A673 (cell line): ENCODE measurements around the gene CEP89. TPM values are rescaled to one million over a fixed set of nuclear protein-coding genes. Genes with fewer than 3 reads are reported as not detected.
A peak's percentile ranks its signal among the peaks of the same experiment; 100 is the strongest.
"Not testable (repeated sequence)": the region's sequence is repeated elsewhere in the genome, so short reads cannot be mapped to it uniquely, and the experiment has no call there.

Experiments used
- BruUV-seq: library from RNA; stranded (reverse); fragments of 400-500 nt; replicated peaks from 2 replicates; lab custom pipeline; 2021; lab: Mats Ljungman, UMichigan
- CTCF ChIA-PET: fragments of 300-600 bp; sonication (Branson Sonifier 250); formaldehyde crosslinking; loops from one replicate; lab custom pipeline; 2022; ENCODE audit warnings: antibody characterized with exemption; lab: Charles Lee
- POLR2A ChIA-PET: fragments of 300-600 bp; sonication (Branson Sonifier 250); formaldehyde crosslinking; loops from one replicate; lab custom pipeline; 2022; ENCODE audit warnings: antibody characterized with exemption; ENCODE audit not compliant: low non-redundant PET; lab: Charles Lee
- DNase-seq: peaks from one replicate; pipeline ENCODE4 v3.0.0-alpha.2; 2015; ENCODE audit warnings: low spot score
- H3K27ac ChIP-seq: fragments of 200-600 bp; sonication (generic); 2 replicates; pipeline ENCODE4 v1.5.1; 2016; ENCODE audit warnings: mixed run types, low read depth, mild to moderate bottlenecking, mixed read lengths, antibody characterized with exemption, low read length; ENCODE audit not compliant: poor library complexity, severe bottlenecking
- H3K27me3 ChIP-seq: fragments of 200-600 bp; sonication (generic); replicated peaks from 2 replicates; pipeline ENCODE4 v1.6.1; 2017; ENCODE audit warnings: mixed run types, low read depth, mild to moderate bottlenecking, mixed read lengths, antibody characterized with exemption, low read length; ENCODE audit not compliant: insufficient read depth, poor library complexity
- H3K36me3 ChIP-seq: fragments of 200-600 bp; sonication (generic); 2 replicates; pipeline ENCODE4 v1.6.1; 2016; ENCODE audit warnings: mixed run types, mild to moderate bottlenecking, mixed read lengths, antibody characterized with exemption, low read length; ENCODE audit not compliant: insufficient read depth, poor library complexity, severe bottlenecking
- H3K4me1 ChIP-seq: fragments of 200-600 bp; sonication (generic); 2 replicates; pipeline ENCODE4 v1.6.1; 2017; ENCODE audit warnings: mixed run types, mild to moderate bottlenecking, mixed read lengths, antibody characterized with exemption, low read length; ENCODE audit not compliant: insufficient read depth, poor library complexity, severe bottlenecking
- H3K4me3 ChIP-seq: fragments of 200-600 bp; sonication (generic); 2 replicates; pipeline ENCODE4 v1.5.1; 2016; ENCODE audit warnings: low read depth, mixed run types, mild to moderate bottlenecking, mixed read lengths, low read length; ENCODE audit not compliant: poor library complexity, severe bottlenecking
- H3K9me3 ChIP-seq: fragments of 200-600 bp; sonication (generic); 2 replicates; pipeline ENCODE4 v1.6.1; 2016; ENCODE audit warnings: mixed run types, low read depth, mild to moderate bottlenecking, mixed read lengths, antibody characterized with exemption, low read length; ENCODE audit not compliant: poor library complexity, severe bottlenecking
- CTCF ChIP-seq: fragments of 300-800, 200-600 bp; sonication (generic); conservative IDR thresholded peaks from 2 replicates; pipeline ENCODE4 v1.5.1; 2017; ENCODE audit warnings: low read depth, mild to moderate bottlenecking, antibody characterized with exemption, low read length, moderate library complexity, mixed read lengths
- EZH2 ChIP-seq: fragments of 200-600 bp; sonication (generic); IDR thresholded peaks from 2 replicates; pipeline ENCODE4 v1.6.1; 2017; ENCODE audit warnings: borderline replicate concordance, low read depth, mild to moderate bottlenecking, mixed read lengths, antibody characterized with exemption, low read length; ENCODE audit not compliant: poor library complexity, severe bottlenecking
- intact Hi-C: fragments of 100-400 bp; cut with micrococcal nuclease; formaldehyde crosslinking; loops from one replicate; pipeline ENCODE4 v1.10.0; 2022; ENCODE audit not compliant: unreplicated experiment
- total RNA-seq: library from RNA; stranded (reverse); gene quantifications from 2 replicates; pipeline ENCODE4 v1.2.3, GENCODE V29; 2021

Gene CEP89
- total RNA-seq, 1 experiment from 2014 or later, result 47.2 TPM

DNA sequence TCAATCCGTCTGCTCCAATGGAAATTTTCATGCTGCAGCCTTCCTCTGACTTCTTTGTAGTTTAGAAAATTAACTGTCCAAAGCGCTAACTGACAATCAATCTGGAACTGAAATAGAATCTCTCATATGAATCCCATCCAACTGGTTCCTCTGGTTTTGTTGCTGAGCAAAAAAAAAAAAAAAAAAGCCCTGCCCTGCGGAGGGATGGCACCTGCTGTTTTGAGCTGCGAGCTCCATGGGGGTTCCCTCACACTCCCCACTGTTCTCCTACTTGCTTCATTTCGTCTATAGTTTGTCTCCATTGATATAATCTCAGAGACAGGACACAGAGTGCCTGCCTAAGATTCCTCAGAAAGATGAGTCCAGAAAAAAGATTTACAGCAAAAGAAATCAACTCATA is 33.7 kb upstream of the CEP89 start:
- no peaks in the 10 kb centered on the region for H3K27me3 ChIP-seq
- no peak overlapping the region for H3K27ac ChIP-seq
- no TSS peak for BruUV-seq
- peak; percentile 66 for DNase-seq
- TF ChIP-seq CTCF, result no peak
- TF ChIP-seq EZH2, result no peak
- H3K4me1 ChIP-seq, result no peaks in the 10 kb centered on the region
- POLR2A ChIA-PET, result no interaction called here
- CTCF ChIA-PET, result interaction anchor here (0.6 kb wide), 1 partner anchor 63 kb away, joined by 4 read pairs; no protein-coding TSS in a partner anchor
- intact Hi-C loops, result no loop called here
- no peak overlapping the region for H3K4me3 ChIP-seq
- H3K9me3 ChIP-seq, result no peaks in the 10 kb centered on the region
- no peaks in the 10 kb centered on the region for H3K36me3 ChIP-seq

DNA sequence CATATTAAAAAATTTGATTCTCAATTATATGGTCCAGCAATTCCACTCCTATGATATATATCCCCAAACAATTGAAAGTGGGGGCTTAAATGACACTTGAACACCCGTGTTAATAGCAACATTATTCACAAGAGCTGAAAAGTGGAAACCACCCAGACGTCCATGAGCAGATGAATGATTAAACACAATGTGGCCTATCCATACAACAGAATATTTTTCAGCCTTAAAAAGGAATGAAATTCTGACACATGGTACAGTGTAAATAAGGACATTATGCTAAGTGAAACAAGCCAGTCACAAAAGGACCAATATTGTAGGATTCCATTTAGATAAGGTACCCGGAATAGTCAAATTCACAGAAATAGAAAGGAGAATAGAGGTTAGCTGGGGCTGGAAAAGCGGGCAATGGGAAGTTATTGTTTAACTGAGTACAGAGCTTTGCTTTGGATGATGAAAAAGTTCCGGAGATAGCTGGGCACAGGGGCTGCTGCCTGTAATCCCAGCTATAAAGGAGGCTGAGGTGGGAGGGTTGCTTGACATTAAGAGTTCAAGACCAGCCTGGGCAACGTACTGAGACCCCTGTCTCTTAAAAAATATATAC is 31.8 kb upstream of the CEP89 start:
- H3K36me3 ChIP-seq, BruUV-seq, POLR2A ChIA-PET, H3K27me3 ChIP-seq, DNase-seq, H3K9me3 ChIP-seq, intact Hi-C loops, H3K4me1 ChIP-seq, H3K27ac ChIP-seq, H3K4me3 ChIP-seq, CTCF ChIA-PET: not testable (repeated sequence)

- DNase-seq, H3K36me3 ChIP-seq, intact Hi-C loops, H3K27ac ChIP-seq, H3K4me1 ChIP-seq, H3K4me3 ChIP-seq, POLR2A ChIA-PET, BruUV-seq, H3K9me3 ChIP-seq, H3K27me3 ChIP-seq: not testable (repeated sequence)
- CTCF ChIA-PET, result interaction anchor here (0.5 kb wide), 1 partner anchor 89 kb away, joined by 4 read pairs; no protein-coding TSS in a partner anchor
Observed at GRCh38 chr19:33002126-33002865, 30.5 kb upstream of the CEP89 start.

DNA sequence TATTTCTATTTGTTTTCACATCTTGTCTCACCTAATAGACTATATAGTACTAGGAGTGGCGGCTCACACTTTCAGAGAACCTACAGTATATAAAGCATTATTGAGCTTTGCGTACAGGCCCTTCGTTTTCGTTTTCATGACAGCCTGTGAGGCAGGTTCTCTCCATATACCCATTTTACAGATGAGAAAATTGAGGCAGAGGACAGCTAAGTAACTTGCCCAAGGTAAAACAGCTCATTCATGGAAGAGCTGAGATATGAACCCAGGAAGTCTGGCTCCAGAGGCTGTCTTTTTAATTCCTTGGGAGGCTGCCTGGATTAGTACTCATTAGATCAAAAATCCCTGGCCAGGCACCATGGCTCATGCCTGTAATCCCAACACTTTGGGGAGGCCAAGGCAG is 29.2 kb upstream of the CEP89 start:
- no peaks in the 10 kb centered on the region for H3K9me3 ChIP-seq
- DNase-seq, result no peak
- no peak overlapping the region for H3K27ac ChIP-seq
- no peaks in the 10 kb centered on the region for H3K27me3 ChIP-seq
- H3K4me3 ChIP-seq, result no peak overlapping the region
- intact Hi-C loops, result no loop called here
- CTCF ChIA-PET, result no interaction called here
- H3K4me1 ChIP-seq, result no peaks in the 10 kb centered on the region
- TF ChIP-seq CTCF (no peak), EZH2 (no peak)
- H3K36me3 ChIP-seq, result peaks cover 3% of the 10 kb centered on the region
- BruUV-seq, result no TSS peak
- POLR2A ChIA-PET, result no interaction called here
